ENCODE data around the gene ANKS1A.
"Not testable (repeated sequence)": the region's sequence is repeated elsewhere in the genome, so short reads cannot be mapped to it uniquely, and the experiment has no call there.

The ANKS1A gene

GRCh38 chr6:34917626-34918285 is 28.7 kb downstream of the ANKS1A start:
- H3K4me3 Mint-ChIP-seq = no peak overlapping the region
- H3K27ac Mint-ChIP-seq = no peak overlapping the region
- H3K36me3 Mint-ChIP-seq (ENCODE audit: low read depth) = no peaks in the 10 kb centered on the region
- H3K9me3 Mint-ChIP-seq = no peaks in the 10 kb centered on the region
- H3K4me1 Mint-ChIP-seq (ENCODE audit: low read depth) = peaks cover 5% of the 10 kb centered on the region
- H3K27me3 Mint-ChIP-seq (ENCODE audit: low read depth) = peaks cover 8% of the 10 kb centered on the region
- DNase-seq (ENCODE audit: low spot score) = no peak

- H3K4me3 Mint-ChIP-seq = no peak overlapping the region
- no peak overlapping the region for H3K27ac Mint-ChIP-seq
- peaks cover 11% of the 10 kb centered on the region for H3K27me3 Mint-ChIP-seq (ENCODE audit: low read depth)
- no peak for DNase-seq (ENCODE audit: low spot score)
- H3K4me1 Mint-ChIP-seq (ENCODE audit: low read depth) = no peaks in the 10 kb centered on the region
- no peaks in the 10 kb centered on the region for H3K36me3 Mint-ChIP-seq (ENCODE audit: low read depth)
- no peaks in the 10 kb centered on the region for H3K9me3 Mint-ChIP-seq
Measured at GRCh38 chr6:34919651-34920050, 30.6 kb downstream of the ANKS1A start.

- H3K4me1 Mint-ChIP-seq (ENCODE audit: low read depth) = no peaks in the 10 kb centered on the region
- no peak overlapping the region for H3K27ac Mint-ChIP-seq
- H3K36me3 Mint-ChIP-seq (ENCODE audit: low read depth) = no peaks in the 10 kb centered on the region
- no peaks in the 10 kb centered on the region for H3K9me3 Mint-ChIP-seq
- no peak overlapping the region for H3K4me3 Mint-ChIP-seq
- DNase-seq (ENCODE audit: low spot score) = no peak
- H3K27me3 Mint-ChIP-seq (ENCODE audit: low read depth) = peaks cover 12% of the 10 kb centered on the region
Measured at GRCh38 chr6:34920097-34920496, 31.0 kb downstream of the ANKS1A start.

GRCh38 chr6:34922177-34922663 is 33.2 kb downstream of the ANKS1A start:
- DNase-seq (ENCODE audit: low spot score) = no peak
- no peak overlapping the region for H3K4me3 Mint-ChIP-seq
- H3K27me3 Mint-ChIP-seq (ENCODE audit: low read depth) = peaks cover 22% of the 10 kb centered on the region
- no peak overlapping the region for H3K27ac Mint-ChIP-seq
- no peaks in the 10 kb centered on the region for H3K9me3 Mint-ChIP-seq
- no peaks in the 10 kb centered on the region for H3K4me1 Mint-ChIP-seq (ENCODE audit: low read depth)
- no peaks in the 10 kb centered on the region for H3K36me3 Mint-ChIP-seq (ENCODE audit: low read depth)

GRCh38 chr6:34924831-34925625 is 36.0 kb downstream of the ANKS1A start:
- Mint-ChIP-seq H3K4me3 (no peak overlapping the region), H3K27me3 (ENCODE audit: low read depth) (peaks cover 21% of the 10 kb centered on the region), H3K4me1 (ENCODE audit: low read depth) (no peaks in the 10 kb centered on the region), H3K27ac (no peak overlapping the region), H3K36me3 (ENCODE audit: low read depth) (no peaks in the 10 kb centered on the region), H3K9me3 (no peaks in the 10 kb centered on the region)
- no peak for DNase-seq (ENCODE audit: low spot score)

GRCh38 chr6:34926655-34927054 is 37.6 kb downstream of the ANKS1A start:
- Mint-ChIP-seq H3K4me1 (ENCODE audit: low read depth) (no peaks in the 10 kb centered on the region), H3K27ac (no peak overlapping the region), H3K27me3 (ENCODE audit: low read depth) (peaks cover 23% of the 10 kb centered on the region), H3K36me3 (ENCODE audit: low read depth) (no peaks in the 10 kb centered on the region), H3K9me3 (no peaks in the 10 kb centered on the region), H3K4me3 (no peak overlapping the region)
- no peak for DNase-seq (ENCODE audit: low spot score)

- no peak for DNase-seq (ENCODE audit: low spot score)
- Mint-ChIP-seq H3K27me3 (ENCODE audit: low read depth) (peaks cover 23% of the 10 kb centered on the region), H3K4me1 (ENCODE audit: low read depth) (no peaks in the 10 kb centered on the region), H3K4me3 (no peak overlapping the region), H3K36me3 (ENCODE audit: low read depth) (no peaks in the 10 kb centered on the region), H3K9me3 (no peaks in the 10 kb centered on the region), H3K27ac (no peak overlapping the region)
Measured at GRCh38 chr6:34928220-34928619, 39.2 kb downstream of the ANKS1A start.

GRCh38 chr6:34928695-34929094 is 39.6 kb downstream of the ANKS1A start:
- Mint-ChIP-seq H3K4me1 (ENCODE audit: low read depth) (no peaks in the 10 kb centered on the region), H3K4me3 (no peak overlapping the region), H3K9me3 (no peaks in the 10 kb centered on the region), H3K27ac (no peak overlapping the region), H3K36me3 (ENCODE audit: low read depth) (no peaks in the 10 kb centered on the region), H3K27me3 (ENCODE audit: low read depth) (peaks cover 21% of the 10 kb centered on the region)
- no peak for DNase-seq (ENCODE audit: low spot score)

GRCh38 chr6:34929241-34929978 is 40.4 kb downstream of the ANKS1A start:
- no peak for DNase-seq (ENCODE audit: low spot score)
- no peak overlapping the region for H3K4me3 Mint-ChIP-seq
- no peak overlapping the region for H3K27ac Mint-ChIP-seq
- no peaks in the 10 kb centered on the region for H3K9me3 Mint-ChIP-seq
- H3K36me3 Mint-ChIP-seq (ENCODE audit: low read depth) = no peaks in the 10 kb centered on the region
- H3K4me1 Mint-ChIP-seq (ENCODE audit: low read depth) = no peaks in the 10 kb centered on the region
- H3K27me3 Mint-ChIP-seq (ENCODE audit: low read depth) = peaks cover 20% of the 10 kb centered on the region

- H3K27ac Mint-ChIP-seq = no peak overlapping the region
- no peak for DNase-seq (ENCODE audit: low spot score)
- H3K9me3 Mint-ChIP-seq = no peaks in the 10 kb centered on the region
- H3K36me3 Mint-ChIP-seq (ENCODE audit: low read depth) = no peaks in the 10 kb centered on the region
- no peaks in the 10 kb centered on the region for H3K4me1 Mint-ChIP-seq (ENCODE audit: low read depth)
- H3K4me3 Mint-ChIP-seq = no peak overlapping the region
- peaks cover 18% of the 10 kb centered on the region for H3K27me3 Mint-ChIP-seq (ENCODE audit: low read depth)
Measured at GRCh38 chr6:34930221-34930620, 41.2 kb downstream of the ANKS1A start.

GRCh38 chr6:34932202-34932601 is 43.1 kb downstream of the ANKS1A start:
- not testable (repeated sequence) for H3K27ac Mint-ChIP-seq; H3K4me1 Mint-ChIP-seq (ENCODE audit: low read depth); H3K36me3 Mint-ChIP-seq (ENCODE audit: low read depth); H3K9me3 Mint-ChIP-seq; H3K4me3 Mint-ChIP-seq; DNase-seq (ENCODE audit: low spot score); H3K27me3 Mint-ChIP-seq (ENCODE audit: low read depth)

GRCh38 chr6:34934516-34934915 is 45.5 kb downstream of the ANKS1A start:
- H3K9me3 Mint-ChIP-seq = no peaks in the 10 kb centered on the region

GRCh38 chr6:34938268-34938667 is 49.2 kb downstream of the ANKS1A start:
- H3K36me3 Mint-ChIP-seq (ENCODE audit: low read depth) = no peaks in the 10 kb centered on the region
- H3K27ac Mint-ChIP-seq = no peak overlapping the region
- no peaks in the 10 kb centered on the region for H3K9me3 Mint-ChIP-seq
- DNase-seq (ENCODE audit: low spot score) = no peak
- peaks cover 5% of the 10 kb centered on the region for H3K4me1 Mint-ChIP-seq (ENCODE audit: low read depth)
- no peaks in the 10 kb centered on the region for H3K27me3 Mint-ChIP-seq (ENCODE audit: low read depth)
- no peak overlapping the region for H3K4me3 Mint-ChIP-seq

More at GRCh38 chr6:34934516-34934915, 45.5 kb downstream of the ANKS1A start:
- no peak for DNase-seq (ENCODE audit: low spot score)
- Mint-ChIP-seq H3K4me1 (ENCODE audit: low read depth) (peaks cover under 1% of the 10 kb centered on the region), H3K27me3 (ENCODE audit: low read depth) (peaks cover 5% of the 10 kb centered on the region), H3K4me3 (no peak overlapping the region), H3K27ac (no peak overlapping the region), H3K36me3 (ENCODE audit: low read depth) (no peaks in the 10 kb centered on the region)

GRCh38 chr6:34940030-34940434 is 51.0 kb downstream of the ANKS1A start:
- H3K9me3 Mint-ChIP-seq = no peaks in the 10 kb centered on the region
- no peak for DNase-seq (ENCODE audit: low spot score)
- H3K36me3 Mint-ChIP-seq (ENCODE audit: low read depth) = no peaks in the 10 kb centered on the region
- H3K27me3 Mint-ChIP-seq (ENCODE audit: low read depth) = no peaks in the 10 kb centered on the region
- no peak overlapping the region for H3K4me3 Mint-ChIP-seq
- H3K4me1 Mint-ChIP-seq (ENCODE audit: low read depth) = peaks cover 5% of the 10 kb centered on the region
- H3K27ac Mint-ChIP-seq = no peak overlapping the region
